Endothelial cell of umbilical vein (primary cell): ENCODE data around the gene AMPD1.

Source experiments
- EZH2 ChIP-seq: IDR thresholded peaks from 2 replicates; pipeline ENCODE4 v1.6.1; 2012; ENCODE audit warnings: borderline replicate concordance, low read depth, mild to moderate bottlenecking, moderate library complexity, low read length, inconsistent platforms; ENCODE audit not compliant: severe bottlenecking
- POLR2A ChIP-seq: IDR thresholded peaks from 2 replicates; pipeline ENCODE4 v1.6.1; 2012; ENCODE audit warnings: low read depth, mild to moderate bottlenecking, control low read depth, low read length
- POLR2AphosphoS5 ChIP-seq: IDR thresholded peaks from 2 replicates; pipeline ENCODE4 v1.6.1; 2012; ENCODE audit warnings: low read depth, mild to moderate bottlenecking, control low read depth, low read length, moderate library complexity; ENCODE audit not compliant: insufficient read depth
- TF ChIP-seq, protein P1 (sequence below), 2 donors: IDR thresholded peaks; 1 replicate in 1 of 2; 2 replicates in 1 of 2; pipeline ENCODE4 v1.5.1; 2011; ENCODE audit warnings: low read length in 2 of 2, mild to moderate bottlenecking in 2 of 2, moderate library complexity in 2 of 2, control low read depth in 1 of 2, inconsistent platforms in 1 of 2, low read depth in 1 of 2; ENCODE audit not compliant: insufficient read depth in 1 of 2; ENCODE audit errors: extremely low read depth in 1 of 2

DNA sequence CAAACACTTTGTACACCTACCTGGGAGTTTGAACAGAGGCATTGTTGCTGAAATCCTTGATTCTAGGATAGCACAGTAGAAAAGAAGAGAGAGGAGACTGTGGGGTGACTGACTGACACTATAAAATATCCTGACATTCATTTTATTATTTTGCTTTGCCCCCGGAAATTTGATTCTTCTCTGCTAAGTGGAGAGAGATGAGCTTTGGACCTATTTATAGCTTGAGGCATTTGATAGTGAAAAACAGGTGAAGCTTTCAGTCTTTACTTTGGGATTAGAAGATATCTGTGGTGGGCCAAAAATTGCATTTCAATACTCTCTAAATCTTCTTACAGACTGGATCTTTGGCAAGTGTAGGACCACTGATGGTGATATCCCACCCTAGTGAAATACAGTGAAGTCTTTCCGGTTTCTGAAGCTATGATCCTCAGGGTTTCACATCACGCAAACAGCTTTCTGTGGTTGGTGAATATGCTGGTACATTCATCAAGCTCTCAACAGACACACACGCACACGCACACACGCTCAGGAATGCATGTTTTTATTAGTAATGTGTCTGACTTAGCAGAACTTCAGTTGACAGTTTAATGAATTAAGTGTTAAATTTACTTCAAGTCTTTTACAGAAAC lies at the start of gene AMPD1:
- TF ChIP-seq, protein P1, sequence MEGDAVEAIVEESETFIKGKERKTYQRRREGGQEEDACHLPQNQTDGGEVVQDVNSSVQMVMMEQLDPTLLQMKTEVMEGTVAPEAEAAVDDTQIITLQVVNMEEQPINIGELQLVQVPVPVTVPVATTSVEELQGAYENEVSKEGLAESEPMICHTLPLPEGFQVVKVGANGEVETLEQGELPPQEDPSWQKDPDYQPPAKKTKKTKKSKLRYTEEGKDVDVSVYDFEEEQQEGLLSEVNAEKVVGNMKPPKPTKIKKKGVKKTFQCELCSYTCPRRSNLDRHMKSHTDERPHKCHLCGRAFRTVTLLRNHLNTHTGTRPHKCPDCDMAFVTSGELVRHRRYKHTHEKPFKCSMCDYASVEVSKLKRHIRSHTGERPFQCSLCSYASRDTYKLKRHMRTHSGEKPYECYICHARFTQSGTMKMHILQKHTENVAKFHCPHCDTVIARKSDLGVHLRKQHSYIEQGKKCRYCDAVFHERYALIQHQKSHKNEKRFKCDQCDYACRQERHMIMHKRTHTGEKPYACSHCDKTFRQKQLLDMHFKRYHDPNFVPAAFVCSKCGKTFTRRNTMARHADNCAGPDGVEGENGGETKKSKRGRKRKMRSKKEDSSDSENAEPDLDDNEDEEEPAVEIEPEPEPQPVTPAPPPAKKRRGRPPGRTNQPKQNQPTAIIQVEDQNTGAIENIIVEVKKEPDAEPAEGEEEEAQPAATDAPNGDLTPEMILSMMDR (IDR thresholded peaks at IDR 0.05; ENCODE audit: extremely low read depth in 1 of 2, insufficient read depth in 1 of 2, low read depth in 1 of 2, low read length in 2 of 2) = no peak
- TF ChIP-seq EZH2 (no peak), POLR2A (no peak), POLR2AphosphoS5 (no peak)
